ENCODE data around the gene ZNF821. TPM values are rescaled to one million over a fixed set of nuclear protein-coding genes. Genes with fewer than 3 reads are reported as not detected.

Gene ZNF821
- total and polyA plus RNA-seq, 8 donors, result 3.0 to 12.6 (median 4.0) TPM

DNA sequence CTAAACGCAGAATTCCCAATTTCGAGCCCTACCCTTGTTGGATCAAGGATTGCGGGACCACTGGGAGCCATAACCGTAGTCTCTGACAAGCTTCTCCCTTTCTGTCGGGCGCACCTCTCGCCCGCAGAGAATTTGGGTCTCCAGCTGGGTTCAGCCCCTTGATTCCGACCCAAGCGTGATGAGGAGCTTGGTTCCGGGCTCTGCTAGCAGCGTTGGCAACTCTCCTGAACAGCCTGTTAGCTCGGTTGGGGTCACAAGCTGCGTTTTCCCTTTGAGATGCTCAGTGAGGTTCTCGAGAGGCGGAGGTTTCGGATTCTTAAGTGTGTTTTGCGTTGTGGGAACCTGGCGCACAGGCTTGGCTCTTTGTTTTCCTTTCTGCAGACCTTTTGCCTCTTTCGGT is 37.6 kb downstream of the ZNF821 start:
- WGBS, 2 donors, result 0 to 1% methylated on average over 20 of the region's 20 CpGs
- H3K4me1 ChIP-seq, result peaks cover 0 to 8% (median 6%) of the 10 kb centered on the region in 3 donors
- peak overlapping the region; percentile 82 to 90 (median 85) for H3K27ac ChIP-seq
- H3K4me3 ChIP-seq, result peak overlapping the region; percentile 69 to 99 (median 99)
- intact Hi-C loops (cut with DNase I), result no loop called here
- DNase-seq, result no peak
- H3K36me3 ChIP-seq, result peaks cover 3 to 20% (median 5%) of the 10 kb centered on the region in 3 donors
- no peak for FAIRE-seq
- ATAC-seq, result peak; percentile 2 to 7 (median 5)
- TF ChIP-seq, protein P1, sequence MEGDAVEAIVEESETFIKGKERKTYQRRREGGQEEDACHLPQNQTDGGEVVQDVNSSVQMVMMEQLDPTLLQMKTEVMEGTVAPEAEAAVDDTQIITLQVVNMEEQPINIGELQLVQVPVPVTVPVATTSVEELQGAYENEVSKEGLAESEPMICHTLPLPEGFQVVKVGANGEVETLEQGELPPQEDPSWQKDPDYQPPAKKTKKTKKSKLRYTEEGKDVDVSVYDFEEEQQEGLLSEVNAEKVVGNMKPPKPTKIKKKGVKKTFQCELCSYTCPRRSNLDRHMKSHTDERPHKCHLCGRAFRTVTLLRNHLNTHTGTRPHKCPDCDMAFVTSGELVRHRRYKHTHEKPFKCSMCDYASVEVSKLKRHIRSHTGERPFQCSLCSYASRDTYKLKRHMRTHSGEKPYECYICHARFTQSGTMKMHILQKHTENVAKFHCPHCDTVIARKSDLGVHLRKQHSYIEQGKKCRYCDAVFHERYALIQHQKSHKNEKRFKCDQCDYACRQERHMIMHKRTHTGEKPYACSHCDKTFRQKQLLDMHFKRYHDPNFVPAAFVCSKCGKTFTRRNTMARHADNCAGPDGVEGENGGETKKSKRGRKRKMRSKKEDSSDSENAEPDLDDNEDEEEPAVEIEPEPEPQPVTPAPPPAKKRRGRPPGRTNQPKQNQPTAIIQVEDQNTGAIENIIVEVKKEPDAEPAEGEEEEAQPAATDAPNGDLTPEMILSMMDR (IDR thresholded peaks at IDR 0.05), result no peak
- H3K9me3 ChIP-seq, result no peaks in the 10 kb centered on the region
- H3K27me3 ChIP-seq, result no peaks in the 10 kb centered on the region

DNA sequence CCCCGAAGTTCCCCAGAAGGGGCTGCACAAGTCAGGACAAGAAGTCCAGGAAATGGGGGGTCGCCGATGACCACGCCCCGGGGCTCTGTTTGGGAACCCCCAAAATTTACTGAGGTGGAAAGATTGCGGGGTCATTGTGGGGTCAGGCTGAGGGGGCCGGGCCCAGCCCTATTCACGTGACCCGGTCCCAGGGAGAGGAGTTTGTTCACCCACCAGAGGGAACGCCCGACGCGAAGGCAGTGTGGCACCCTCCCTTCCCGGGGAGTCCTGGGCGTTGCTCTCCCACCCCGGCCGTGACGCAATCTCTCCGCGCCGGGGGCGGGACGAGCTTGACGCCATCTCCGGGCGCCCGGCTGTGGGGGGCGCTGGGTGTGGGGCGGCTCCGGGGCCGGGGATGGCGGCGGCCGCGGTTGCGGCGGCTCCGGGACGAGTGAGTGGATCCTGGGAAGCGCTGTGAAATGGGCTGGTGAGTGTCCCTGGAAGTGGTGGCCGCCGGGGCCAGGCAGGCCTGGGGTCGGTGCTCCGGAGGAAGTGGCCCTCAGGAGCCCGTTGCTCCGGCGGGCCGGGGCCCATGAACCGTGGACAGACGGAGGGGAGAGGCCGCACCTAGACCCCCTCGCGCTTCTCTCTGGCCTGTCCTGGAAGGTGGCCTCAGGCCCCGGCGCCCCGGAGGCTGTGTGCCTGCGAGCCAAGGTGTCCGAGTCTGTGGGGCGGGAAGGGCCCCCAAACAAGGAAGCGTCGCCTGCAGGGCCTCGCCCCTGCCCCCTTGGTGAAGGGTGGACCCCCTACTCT is 38.1 kb downstream of the ZNF821 start, which contains the start of gene ATXN1L:
TSS of gene ATXN1L (plus strand) at position 338 of the 792 bp plus-strand sequence. CDS start 3,765 bp downstream, outside the sequence.
- intact Hi-C loops (cut with DNase I), result no loop called here
- H3K27me3 ChIP-seq, result no peaks in the 10 kb centered on the region
- H3K4me1 ChIP-seq, result peaks cover 0 to 8% (median 6%) of the 10 kb centered on the region in 3 donors
- peak within 1 kb of the TSS; percentile 69 to 99 (median 99) for H3K4me3 ChIP-seq
- FAIRE-seq (no peak), ATAC-seq (peak; percentile 98 to 99 (median 98)), DNase-seq (peak; percentile 88 to 97 (median 92))
- H3K36me3 ChIP-seq, result peaks cover 0 to 14% (median 5%) of the 10 kb centered on the region in 3 donors
- 0 to 1% methylated on average over 38 to 62 of the region's 62 CpGs for WGBS, 2 donors
- H3K27ac ChIP-seq, result peak within 1 kb of the TSS; percentile 82 to 90 (median 85)
- TF ChIP-seq, protein P1 (IDR thresholded peaks at IDR 0.05), result no peak
- no peaks in the 10 kb centered on the region for H3K9me3 ChIP-seq

DNA sequence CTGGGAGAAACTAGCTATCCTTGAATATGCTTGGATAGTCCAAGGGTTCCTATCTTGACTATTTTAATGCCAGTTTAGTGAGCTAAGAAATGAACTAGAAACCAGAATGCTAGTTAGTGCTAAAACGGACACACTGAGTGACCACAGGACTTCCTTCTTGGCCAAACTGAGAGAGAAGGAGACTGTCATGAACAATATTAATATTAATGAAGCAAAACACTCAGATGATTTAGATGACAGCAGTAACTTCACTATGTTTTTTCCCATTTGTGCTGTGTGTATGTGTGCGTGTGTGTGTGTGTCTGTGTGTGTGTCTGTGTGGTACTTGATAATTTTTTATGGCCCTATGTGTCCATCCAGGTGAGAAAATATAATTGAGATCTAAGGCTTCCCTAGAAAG is 40.4 kb downstream of the ZNF821 start:
- H3K4me3 ChIP-seq, result no peak overlapping the region
- no peak for ATAC-seq
- DNase-seq, result no peak
- no peaks in the 10 kb centered on the region for H3K9me3 ChIP-seq
- intact Hi-C loops (cut with DNase I), result no loop called here
- peaks cover 0 to 4% (median 2%) of the 10 kb centered on the region in 3 donors for H3K36me3 ChIP-seq
- FAIRE-seq, result no peak
- peaks cover 0 to 8% (median 6%) of the 10 kb centered on the region in 3 donors for H3K4me1 ChIP-seq
- H3K27me3 ChIP-seq, result no peaks in the 10 kb centered on the region
- no peak overlapping the region for H3K27ac ChIP-seq
- 62 to 63% methylated on average over 2 of the region's 2 CpGs for WGBS, 2 donors
- TF ChIP-seq, protein P1 (IDR thresholded peaks at IDR 0.05), result no peak

GRCh38 chr16:71840052-71840451 is 43.9 kb downstream of the ZNF821 start:
- peak in 3 of 4 donors; percentile 22 to 75 (median 49) for ATAC-seq
- Histone ChIP-seq H3K9me3 (no peaks in the 10 kb centered on the region), H3K4me3 (no peak overlapping the region), H3K27ac (peak overlapping the region in 2 of 4 donors; percentile 25 to 46), H3K36me3 (no peaks in the 10 kb centered on the region), H3K27me3 (no peaks in the 10 kb centered on the region), H3K4me1 (no peaks in the 10 kb centered on the region)
- FAIRE-seq, result no peak
- no peak for DNase-seq
- intact Hi-C loops (cut with DNase I), result no loop called here
- TF ChIP-seq, protein P1 (IDR thresholded peaks at IDR 0.05), result no peak
- WGBS, 2 donors, result 29 to 37% methylated on average over 7 of the region's 7 CpGs

DNA sequence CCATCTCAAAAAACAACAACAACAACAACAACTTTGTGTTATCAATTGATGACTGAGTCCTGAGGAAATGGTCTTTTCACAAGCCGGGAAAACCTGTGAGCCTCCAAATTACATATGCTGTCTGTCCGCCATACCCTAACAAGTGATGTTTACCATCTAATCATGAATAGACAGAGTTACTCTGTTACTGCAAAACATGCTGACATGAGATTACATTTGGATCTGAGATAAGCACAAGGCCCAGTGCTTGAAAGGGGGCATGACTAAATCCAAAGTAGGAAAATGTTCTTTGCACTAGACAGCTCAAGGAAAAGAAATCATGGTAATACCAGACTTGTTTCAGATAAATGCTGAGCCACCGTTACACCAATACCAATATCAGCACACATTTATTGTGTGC is 46.8 kb downstream of the ZNF821 start:
- ATAC-seq (no peak), FAIRE-seq (no peak)
- H3K4me1 ChIP-seq, result no peaks in the 10 kb centered on the region

More for the DNA sequence above, 46.8 kb downstream of the ZNF821 start:
- H3K36me3 ChIP-seq, result no peaks in the 10 kb centered on the region
- DNase-seq, result no peak
- intact Hi-C loops (cut with DNase I), result no loop called here
- H3K27ac ChIP-seq, result no peak overlapping the region
- H3K27me3 ChIP-seq, result no peaks in the 10 kb centered on the region
- WGBS, 2 donors, result 78 to 79% methylated on average over 3 of the region's 3 CpGs
- TF ChIP-seq, protein P1 (IDR thresholded peaks at IDR 0.05), result no peak
- H3K9me3 ChIP-seq, result no peaks in the 10 kb centered on the region
- no peak overlapping the region for H3K4me3 ChIP-seq
